ENCODE data around the gene SIN3A.
"Not testable (repeated sequence)": the region's sequence is repeated elsewhere in the genome, so short reads cannot be mapped to it uniquely, and the experiment has no call there.

The SIN3A gene

DNA sequence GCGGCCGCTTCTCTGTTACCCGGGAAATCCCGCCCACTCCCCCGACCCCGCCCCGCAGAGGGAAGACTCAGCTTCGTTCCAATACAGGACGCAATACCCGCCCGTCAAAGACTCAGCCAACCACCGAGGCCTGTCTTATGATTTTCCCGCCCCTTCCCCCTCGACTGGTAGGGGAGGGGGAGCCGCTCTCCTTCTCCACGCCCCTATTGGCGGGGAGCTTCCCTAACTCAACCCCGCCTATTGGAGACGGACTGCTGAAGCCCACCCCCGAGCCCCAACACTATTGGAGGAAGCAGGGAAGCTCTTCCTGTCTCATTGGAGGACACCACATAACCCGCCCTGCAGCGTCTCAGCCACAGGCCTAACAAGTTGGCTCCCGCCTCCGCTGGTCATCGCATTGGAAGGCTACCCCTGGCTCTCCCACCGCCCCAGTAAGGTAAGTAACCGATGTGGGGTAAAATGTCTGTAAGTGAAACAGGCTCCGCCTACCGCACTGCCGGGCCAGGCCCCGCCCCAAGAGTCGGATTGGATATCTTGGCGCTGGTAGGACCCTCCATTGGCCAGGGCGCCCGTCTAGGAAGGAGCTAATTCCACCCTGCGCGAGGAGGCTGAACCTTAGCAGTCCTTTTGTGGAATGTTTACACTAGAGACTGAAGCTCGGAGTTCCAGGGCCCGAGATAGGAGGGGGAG, at the start of gene SIN3A:
Gene SIN3A (minus strand): TSS at position 17 of the 690 bp plus-strand sequence. CDS start 21,315 bp downstream, outside the sequence.
- DNase-seq: peak; percentile 96 to 100 (median 100)

GRCh38 chr15:75493732-75494131, 42.2 kb upstream of the SIN3A start:
- DNase-seq: no peak

- no peak for DNase-seq
Measured at GRCh38 chr15:75483961-75484360, 32.5 kb upstream of the SIN3A start.

GRCh38 chr15:75483556-75483955, 32.1 kb upstream of the SIN3A start:
- DNase-seq: not testable (repeated sequence)

GRCh38 chr15:75483106-75483505, 31.6 kb upstream of the SIN3A start:
- DNase-seq: no peak

GRCh38 chr15:75480463-75480862, 29.0 kb upstream of the SIN3A start:
- DNase-seq: not testable (repeated sequence)

DNA sequence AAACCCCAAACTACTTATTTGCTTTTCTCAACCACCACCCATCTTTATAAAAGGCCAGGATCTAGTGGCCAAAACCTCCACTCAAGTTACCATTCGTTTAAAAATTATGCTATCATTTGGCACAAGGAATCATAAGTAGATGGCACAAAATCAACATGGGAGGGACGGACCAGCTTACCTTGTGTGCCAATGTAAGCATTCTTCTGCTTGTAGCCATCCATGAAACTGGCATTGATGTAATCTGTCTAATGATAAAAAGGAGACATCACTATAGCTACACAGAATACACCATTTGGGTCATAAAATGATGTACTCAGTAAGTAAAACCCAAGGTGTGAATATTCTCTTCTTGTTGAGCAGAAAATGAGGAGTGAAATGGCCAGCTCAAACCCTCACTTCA, 28.2 kb upstream of the SIN3A start:
- DNase-seq: no peak

DNA sequence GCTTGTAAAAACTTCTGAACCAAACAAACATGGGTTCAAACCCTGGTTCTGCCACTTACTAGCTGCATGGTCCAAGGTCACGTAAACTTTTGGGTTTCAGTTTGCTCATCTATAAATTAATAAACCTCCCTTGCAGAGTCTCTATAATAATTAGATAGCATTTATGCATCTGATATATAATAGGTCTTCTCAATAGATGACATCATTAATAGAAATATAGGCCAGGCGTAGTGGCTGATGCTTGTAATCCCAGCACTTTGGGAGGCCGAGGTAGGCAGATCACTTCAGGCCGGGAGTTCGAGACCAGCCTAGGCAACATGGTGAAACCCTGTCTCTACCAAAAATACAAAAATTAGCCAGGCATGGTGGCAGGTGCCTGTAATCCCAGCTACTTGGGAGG, 25.6 kb upstream of the SIN3A start:
- DNase-seq: not testable (repeated sequence)

DNA sequence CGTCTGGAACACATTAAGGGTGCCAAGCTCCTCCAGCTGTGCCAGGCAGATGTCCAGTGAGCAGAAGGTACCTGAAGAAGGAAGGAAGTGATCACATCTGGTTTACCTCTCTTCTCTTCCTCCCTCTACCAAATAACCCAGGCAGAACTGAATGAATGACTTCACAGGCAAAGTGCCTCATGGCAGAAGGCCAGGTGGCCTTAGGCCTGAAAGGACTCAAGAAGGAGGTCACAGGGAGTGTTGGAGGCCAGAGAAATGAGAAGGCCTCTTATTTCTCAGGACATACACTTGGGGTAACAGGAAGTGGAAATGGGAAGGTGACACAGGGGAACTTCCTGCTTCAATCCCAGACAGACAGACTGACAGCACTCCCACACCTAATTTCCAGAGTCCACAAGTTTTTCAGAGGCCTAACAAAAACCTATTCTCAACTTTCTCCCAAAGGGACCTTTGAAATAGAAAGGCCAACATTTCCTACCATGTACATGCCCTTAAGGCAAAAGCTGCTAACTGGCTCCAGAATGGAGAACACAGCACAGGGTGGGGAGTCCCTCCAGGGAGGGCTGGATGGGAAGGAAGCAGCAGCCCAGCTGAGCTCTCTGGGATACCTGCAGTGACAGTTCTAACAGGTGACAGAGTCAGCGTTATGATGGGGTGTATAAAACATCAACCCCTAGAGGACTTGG, 17.6 kb upstream of the SIN3A start:
- DNase-seq: no peak

GRCh38 chr15:75460646-75461045, 9.2 kb upstream of the SIN3A start:
- DNase-seq: no peak

DNA sequence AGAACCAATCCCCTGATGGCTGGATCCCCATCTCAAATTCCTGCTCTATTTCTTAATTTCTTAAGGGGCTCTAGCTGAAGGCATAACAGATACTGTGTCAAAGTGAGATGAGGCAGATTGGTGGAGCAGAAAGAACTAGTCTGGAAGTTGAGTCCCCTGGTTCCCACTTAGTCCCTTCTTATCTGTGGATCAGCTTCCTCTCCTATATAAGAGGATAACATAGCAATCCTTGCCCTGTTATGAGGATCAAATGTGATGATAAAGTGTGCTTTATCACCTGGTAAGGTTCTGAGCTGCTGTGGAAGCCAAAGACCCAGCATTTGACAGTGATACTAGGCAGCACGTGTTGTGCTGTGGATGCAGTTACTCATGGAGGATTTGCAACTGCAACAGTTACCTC, 8.1 kb upstream of the SIN3A start:
- DNase-seq: no peak

- DNase-seq: no peak
Measured at GRCh38 chr15:75456710-75457109, 5.2 kb upstream of the SIN3A start.

GRCh38 chr15:75455982-75456531, 4.6 kb upstream of the SIN3A start:
- DNase-seq: no peak

- DNase-seq: peak; percentile 66 to 88 (median 87)
Measured at GRCh38 chr15:75455424-75455981, 4.0 kb upstream of the SIN3A start.

GRCh38 chr15:75454471-75455378, 3.2 kb upstream of the SIN3A start:
- DNase-seq: peak; percentile 34 to 92 (median 80)

- DNase-seq: peak; percentile 98 to 100 (median 100)
Measured at GRCh38 chr15:75453703-75454470, 2.4 kb upstream of the SIN3A start.

DNA sequence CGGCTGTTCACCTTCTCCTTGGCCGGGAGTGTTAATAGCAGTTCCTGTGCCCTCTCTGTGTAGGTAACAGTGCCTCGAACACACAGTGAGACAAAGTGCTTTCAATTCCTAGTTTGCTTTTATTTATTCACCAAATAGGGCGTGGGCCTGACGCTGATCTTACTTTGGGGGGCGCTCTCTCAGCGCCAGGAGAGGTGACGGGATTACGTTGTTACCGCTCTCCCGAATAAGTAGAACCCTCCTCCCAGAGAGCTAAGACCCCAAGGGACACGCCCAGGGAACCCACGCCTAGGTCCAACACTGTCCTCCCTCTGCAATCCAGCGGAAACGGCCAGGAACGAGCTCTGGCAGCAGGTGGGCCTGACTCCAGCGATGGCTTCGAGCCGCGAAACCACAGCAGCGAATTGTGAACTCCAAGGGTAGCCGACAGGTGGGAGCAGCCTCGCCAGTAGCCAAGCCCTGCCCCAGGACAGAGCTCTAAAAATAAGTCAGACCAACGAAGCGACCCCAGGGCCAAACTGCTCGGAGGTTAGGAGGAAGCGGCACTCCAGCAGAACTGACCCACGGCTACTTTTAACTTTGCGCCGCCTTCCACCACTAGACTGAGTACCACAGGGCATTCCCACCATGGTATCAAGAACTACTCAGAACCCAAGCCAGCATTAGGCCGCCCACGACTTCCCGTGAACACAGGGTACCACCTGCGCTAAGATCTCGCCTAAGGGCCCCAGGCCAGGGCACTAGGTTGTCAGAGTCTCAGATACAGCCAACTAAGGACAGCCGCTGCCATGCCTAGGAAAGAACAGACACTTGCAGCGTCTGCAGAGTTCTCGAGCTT, 1.6 kb upstream of the SIN3A start:
- DNase-seq: peak in 2 of 3 experiments; percentile 73 to 76

DNA sequence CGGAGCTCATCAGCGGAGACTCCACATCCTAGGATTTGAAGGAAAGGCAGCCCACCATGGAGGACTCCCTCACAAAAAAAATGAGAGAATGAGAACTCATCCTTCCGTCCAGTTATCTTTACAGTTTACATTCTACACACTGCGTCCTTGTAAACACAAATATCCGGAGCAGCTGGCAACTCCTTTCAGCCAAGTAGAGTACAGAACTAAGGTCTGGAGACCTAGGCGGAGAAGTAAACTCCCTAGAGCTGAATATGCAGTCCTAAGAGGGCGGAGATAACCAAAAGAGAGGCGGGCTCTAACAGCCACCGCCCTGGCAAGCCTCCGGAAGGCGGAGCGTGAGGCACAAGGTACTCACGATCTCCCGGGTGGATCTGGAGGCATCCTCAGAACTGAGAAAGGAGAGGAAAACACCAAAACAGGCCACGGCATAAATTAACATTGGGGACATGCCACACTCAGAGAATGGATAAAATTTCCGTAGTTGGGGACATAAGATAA, 924 bp upstream of the SIN3A start:
- peak; percentile 58 to 91 (median 77) for DNase-seq

- DNase-seq: no peak
Measured at GRCh38 chr15:75451202-75451673, 252 bp downstream of the SIN3A start.
